H1 (cell line): ENCODE measurements around the gene MMP24. TPM values are rescaled to one million over a fixed set of nuclear protein-coding genes. Genes with fewer than 3 reads are reported as not detected.

Experiments
- ATF2 ChIP-seq: IDR thresholded peaks from 2 replicates; pipeline ENCODE4 v1.6.1; 2012; ENCODE audit warnings: low read length, inconsistent platforms
- BCL11A ChIP-seq, 2 experiments: IDR thresholded peaks; one replicate each; pipeline ENCODE4 v1.6.1; 2011; ENCODE audit warnings: low read depth in 2 of 2, low read length in 2 of 2, mild to moderate bottlenecking in 2 of 2
- EP300 ChIP-seq, 2 experiments: IDR thresholded peaks; 1 replicate in 1 of 2; 2 replicates in 1 of 2; pipeline ENCODE4 v1.6.1; 2011 to 2012; ENCODE audit warnings: low read depth in 2 of 2, low read length in 2 of 2, mild to moderate bottlenecking in 2 of 2, borderline replicate concordance in 1 of 2, inconsistent platforms in 1 of 2, moderate library complexity in 1 of 2
- NRF1 ChIP-seq: IDR thresholded peaks from 2 replicates; pipeline ENCODE4 v1.6.1; 2011; ENCODE audit warnings: mild to moderate bottlenecking, low read depth, low read length, improper control_type of control experiment
- polyA plus RNA-seq, 7 experiments: library from polyadenylated mRNA; depleted of rRNA in 3 of 7; stranded (reverse) in 5 of 7; unstranded in 2 of 7; fragments of >200 nt in 5 of 7; fragments of 200-250 nt in 2 of 7; gene quantifications; 1 replicate in 5 of 7; 2 replicates in 1 of 7; 4 replicates in 1 of 7; pipeline versions ENCODE4 v1.2.1 to v1.2.3, GENCODE V29; 2011 to 2013; ENCODE audit warnings: missing spikeins in 2 of 7, mixed read lengths in 2 of 7
- total RNA-seq: library from RNA; stranded (reverse); fragmentation: NEBNext Ultra II Directional; extraction: Animal tissue kit (Norgen Biotek cat#: 25700); gene quantifications from 2 replicates; pipeline ENCODE4 v1.2.1, GENCODE V29; 2021

The MMP24 gene
- total and polyA plus RNA-seq, 2 of the 8 experiments (the other 6 are each of a cell fraction or from before 2014, with no cell fraction given): 18.8 to 21.4 TPM

- no peak for TF ChIP-seq EP300 (IDR thresholded peaks at IDR 0.05; ENCODE audit: borderline replicate concordance in 1 of 2, low read depth in 2 of 2, low read length in 2 of 2)
- TF ChIP-seq ATF2: no peak
- TF ChIP-seq NRF1: no peak
- no peak for TF ChIP-seq BCL11A (IDR thresholded peaks at IDR 0.05; ENCODE audit: low read depth in 2 of 2, low read length in 2 of 2)
These were observed 49.3 kb downstream of the MMP24 start (continued) for GRCh38 chr20:35275741-35276251.
